ENCODE data around the gene WWC2. TPM values are rescaled to one million over a fixed set of nuclear protein-coding genes. Genes with fewer than 3 reads are reported as not detected.

WWC2 gene
- polyA plus RNA-seq, 4 donors: 0.22 to 15.6 (median 2.1) TPM

GRCh38 chr4:183163135-183163534 is 64.1 kb downstream of the WWC2 start:
- Histone ChIP-seq H3K27ac (ENCODE audit: low read depth in 1 of 3, low read length in 2 of 3) (no peak overlapping the region), H3K9me3 (ENCODE audit: control insufficient read depth in 2 of 2, insufficient read depth in 1 of 2, low read depth in 1 of 2, low read length in 1 of 2) (no peaks in the 10 kb centered on the region), H3K27me3 (ENCODE audit: control insufficient read depth in 3 of 3, insufficient read depth in 3 of 3, low read length in 3 of 3) (no peaks in the 10 kb centered on the region), H3K4me1 (ENCODE audit: control insufficient read depth in 3 of 3, insufficient read depth in 2 of 3, low read depth in 1 of 3, low read length in 2 of 3) (no peaks in the 10 kb centered on the region), H3K36me3 (ENCODE audit: control insufficient read depth in 3 of 3, insufficient read depth in 2 of 3, low read depth in 1 of 3, low read length in 3 of 3) (no peaks in the 10 kb centered on the region), H3K4me3 (ENCODE audit: low read depth in 1 of 3, low read length in 3 of 3) (no peak overlapping the region)
- FAIRE-seq: no peak
- 82 to 94% (median 84%) methylated on average over 3 of the region's 3 CpGs for WGBS, 3 donors
- no peak for DNase-seq

- FAIRE-seq: no peak
These were observed 65.9 kb downstream of the WWC2 start for GRCh38 chr4:183164963-183165362.

GRCh38 chr4:183165376-183165775 is 66.3 kb downstream of the WWC2 start:
- Histone ChIP-seq H3K27ac (ENCODE audit: low read depth in 1 of 3, low read length in 2 of 3) (no peak overlapping the region), H3K4me3 (ENCODE audit: low read depth in 1 of 3, low read length in 3 of 3) (no peak overlapping the region), H3K9me3 (ENCODE audit: control insufficient read depth in 2 of 2, insufficient read depth in 1 of 2, low read depth in 1 of 2, low read length in 1 of 2) (no peaks in the 10 kb centered on the region), H3K4me1 (ENCODE audit: control insufficient read depth in 3 of 3, insufficient read depth in 2 of 3, low read depth in 1 of 3, low read length in 2 of 3) (no peaks in the 10 kb centered on the region), H3K27me3 (ENCODE audit: control insufficient read depth in 3 of 3, insufficient read depth in 3 of 3, low read length in 3 of 3) (no peaks in the 10 kb centered on the region), H3K36me3 (ENCODE audit: control insufficient read depth in 3 of 3, insufficient read depth in 2 of 3, low read depth in 1 of 3, low read length in 3 of 3) (no peaks in the 10 kb centered on the region)
- DNase-seq: no peak
- FAIRE-seq: no peak
- WGBS, 3 donors: 37 to 56% (median 38%) methylated on average over 1 of the region's 1 CpG

More at GRCh38 chr4:183164963-183165362, 65.9 kb downstream of the WWC2 start:
- Histone ChIP-seq H3K4me3 (ENCODE audit: low read depth in 1 of 3, low read length in 3 of 3) (no peak overlapping the region), H3K27me3 (ENCODE audit: control insufficient read depth in 3 of 3, insufficient read depth in 3 of 3, low read length in 3 of 3) (no peaks in the 10 kb centered on the region), H3K27ac (ENCODE audit: low read depth in 1 of 3, low read length in 2 of 3) (no peak overlapping the region), H3K9me3 (ENCODE audit: control insufficient read depth in 2 of 2, insufficient read depth in 1 of 2, low read depth in 1 of 2, low read length in 1 of 2) (no peaks in the 10 kb centered on the region), H3K4me1 (ENCODE audit: control insufficient read depth in 3 of 3, insufficient read depth in 2 of 3, low read depth in 1 of 3, low read length in 2 of 3) (no peaks in the 10 kb centered on the region), H3K36me3 (ENCODE audit: control insufficient read depth in 3 of 3, insufficient read depth in 2 of 3, low read depth in 1 of 3, low read length in 3 of 3) (no peaks in the 10 kb centered on the region)
- no peak for DNase-seq
- 67 to 79% (median 72%) methylated on average over 1 of the region's 1 CpG for WGBS, 3 donors

GRCh38 chr4:183170894-183171293 is 71.8 kb downstream of the WWC2 start:
- Histone ChIP-seq H3K4me1 (ENCODE audit: control insufficient read depth in 3 of 3, insufficient read depth in 2 of 3, low read depth in 1 of 3, low read length in 2 of 3) (peaks cover 0 to 10% (median 2%) of the 10 kb centered on the region in 3 donors), H3K36me3 (ENCODE audit: control insufficient read depth in 3 of 3, insufficient read depth in 2 of 3, low read depth in 1 of 3, low read length in 3 of 3) (no peaks in the 10 kb centered on the region), H3K9me3 (ENCODE audit: control insufficient read depth in 2 of 2, insufficient read depth in 1 of 2, low read depth in 1 of 2, low read length in 1 of 2) (no peaks in the 10 kb centered on the region), H3K27ac (ENCODE audit: low read depth in 1 of 3, low read length in 2 of 3) (no peak overlapping the region), H3K27me3 (ENCODE audit: control insufficient read depth in 3 of 3, insufficient read depth in 3 of 3, low read length in 3 of 3) (no peaks in the 10 kb centered on the region), H3K4me3 (ENCODE audit: low read depth in 1 of 3, low read length in 3 of 3) (no peak overlapping the region)
- DNase-seq (no peak), FAIRE-seq (no peak)

GRCh38 chr4:183171484-183172267 is 72.6 kb downstream of the WWC2 start:
- H3K27me3 ChIP-seq (ENCODE audit: control insufficient read depth in 3 of 3, insufficient read depth in 3 of 3, low read length in 3 of 3): no peaks in the 10 kb centered on the region
- no peak overlapping the region for H3K27ac ChIP-seq (ENCODE audit: low read depth in 1 of 3, low read length in 2 of 3)
- no peaks in the 10 kb centered on the region for H3K36me3 ChIP-seq (ENCODE audit: control insufficient read depth in 3 of 3, insufficient read depth in 2 of 3, low read depth in 1 of 3, low read length in 3 of 3)
- 27 to 53% (median 27%) methylated on average over 4 of the region's 4 CpGs for WGBS, 3 donors
- H3K4me3 ChIP-seq (ENCODE audit: low read depth in 1 of 3, low read length in 3 of 3): no peak overlapping the region
- FAIRE-seq: no peak
- peak in 1 of 2 donors; percentile 39 for DNase-seq
- H3K4me1 ChIP-seq (ENCODE audit: control insufficient read depth in 3 of 3, insufficient read depth in 2 of 3, low read depth in 1 of 3, low read length in 2 of 3): peaks cover 0 to 12% (median 2%) of the 10 kb centered on the region in 3 donors
- no peaks in the 10 kb centered on the region for H3K9me3 ChIP-seq (ENCODE audit: control insufficient read depth in 2 of 2, insufficient read depth in 1 of 2, low read depth in 1 of 2, low read length in 1 of 2)

GRCh38 chr4:183172881-183173280 is 73.8 kb downstream of the WWC2 start:
- DNase-seq (no peak), FAIRE-seq (no peak)
- Histone ChIP-seq H3K9me3 (ENCODE audit: control insufficient read depth in 2 of 2, insufficient read depth in 1 of 2, low read depth in 1 of 2, low read length in 1 of 2) (no peaks in the 10 kb centered on the region), H3K36me3 (ENCODE audit: control insufficient read depth in 3 of 3, insufficient read depth in 2 of 3, low read depth in 1 of 3, low read length in 3 of 3) (no peaks in the 10 kb centered on the region), H3K4me3 (ENCODE audit: low read depth in 1 of 3, low read length in 3 of 3) (no peak overlapping the region), H3K27ac (ENCODE audit: low read depth in 1 of 3, low read length in 2 of 3) (no peak overlapping the region), H3K27me3 (ENCODE audit: control insufficient read depth in 3 of 3, insufficient read depth in 3 of 3, low read length in 3 of 3) (no peaks in the 10 kb centered on the region), H3K4me1 (ENCODE audit: control insufficient read depth in 3 of 3, insufficient read depth in 2 of 3, low read depth in 1 of 3, low read length in 2 of 3) (peaks cover 0 to 12% (median 2%) of the 10 kb centered on the region in 3 donors)
- WGBS, 3 donors: 86 to 90% (median 88%) methylated on average over 1 of the region's 1 CpG

GRCh38 chr4:183173580-183174526 is 74.8 kb downstream of the WWC2 start:
- Histone ChIP-seq H3K27ac (ENCODE audit: low read depth in 1 of 3, low read length in 2 of 3) (no peak overlapping the region), H3K4me3 (ENCODE audit: low read depth in 1 of 3, low read length in 3 of 3) (no peak overlapping the region), H3K9me3 (ENCODE audit: control insufficient read depth in 2 of 2, insufficient read depth in 1 of 2, low read depth in 1 of 2, low read length in 1 of 2) (no peaks in the 10 kb centered on the region), H3K27me3 (ENCODE audit: control insufficient read depth in 3 of 3, insufficient read depth in 3 of 3, low read length in 3 of 3) (no peaks in the 10 kb centered on the region), H3K36me3 (ENCODE audit: control insufficient read depth in 3 of 3, insufficient read depth in 2 of 3, low read depth in 1 of 3, low read length in 3 of 3) (no peaks in the 10 kb centered on the region), H3K4me1 (ENCODE audit: control insufficient read depth in 3 of 3, insufficient read depth in 2 of 3, low read depth in 1 of 3, low read length in 2 of 3) (peaks cover 0 to 12% (median 2%) of the 10 kb centered on the region in 3 donors)
- no peak for DNase-seq
- FAIRE-seq: no peak
- WGBS, 3 donors: 69 to 72% (median 72%) methylated on average over 13 of the region's 13 CpGs

- DNase-seq (peak in 1 of 2 donors; percentile 17), FAIRE-seq (no peak)
- Histone ChIP-seq H3K36me3 (ENCODE audit: control insufficient read depth in 3 of 3, insufficient read depth in 2 of 3, low read depth in 1 of 3, low read length in 3 of 3) (no peaks in the 10 kb centered on the region), H3K4me3 (ENCODE audit: low read depth in 1 of 3, low read length in 3 of 3) (no peak overlapping the region), H3K4me1 (ENCODE audit: control insufficient read depth in 3 of 3, insufficient read depth in 2 of 3, low read depth in 1 of 3, low read length in 2 of 3) (peaks cover 0 to 12% (median 2%) of the 10 kb centered on the region in 3 donors), H3K27me3 (ENCODE audit: control insufficient read depth in 3 of 3, insufficient read depth in 3 of 3, low read length in 3 of 3) (no peaks in the 10 kb centered on the region), H3K9me3 (ENCODE audit: control insufficient read depth in 2 of 2, insufficient read depth in 1 of 2, low read depth in 1 of 2, low read length in 1 of 2) (no peaks in the 10 kb centered on the region), H3K27ac (ENCODE audit: low read depth in 1 of 3, low read length in 2 of 3) (no peak overlapping the region)
- WGBS, 3 donors: 32 to 58% (median 40%) methylated on average over 5 of the region's 5 CpGs
These were observed 76.7 kb downstream of the WWC2 start for GRCh38 chr4:183175631-183176232.
